HG03354 (cell line): ENCODE data around the gene F8.

Source experiments
- ATAC-seq: cut with Tn5 transposase; IDR thresholded peaks from one replicate; pipeline ENCODE4 v1.9.1; 2021; ENCODE audit warnings: mild to moderate bottlenecking; ENCODE audit not compliant: unreplicated experiment, poor library complexity, severe bottlenecking

Gene F8

DNA sequence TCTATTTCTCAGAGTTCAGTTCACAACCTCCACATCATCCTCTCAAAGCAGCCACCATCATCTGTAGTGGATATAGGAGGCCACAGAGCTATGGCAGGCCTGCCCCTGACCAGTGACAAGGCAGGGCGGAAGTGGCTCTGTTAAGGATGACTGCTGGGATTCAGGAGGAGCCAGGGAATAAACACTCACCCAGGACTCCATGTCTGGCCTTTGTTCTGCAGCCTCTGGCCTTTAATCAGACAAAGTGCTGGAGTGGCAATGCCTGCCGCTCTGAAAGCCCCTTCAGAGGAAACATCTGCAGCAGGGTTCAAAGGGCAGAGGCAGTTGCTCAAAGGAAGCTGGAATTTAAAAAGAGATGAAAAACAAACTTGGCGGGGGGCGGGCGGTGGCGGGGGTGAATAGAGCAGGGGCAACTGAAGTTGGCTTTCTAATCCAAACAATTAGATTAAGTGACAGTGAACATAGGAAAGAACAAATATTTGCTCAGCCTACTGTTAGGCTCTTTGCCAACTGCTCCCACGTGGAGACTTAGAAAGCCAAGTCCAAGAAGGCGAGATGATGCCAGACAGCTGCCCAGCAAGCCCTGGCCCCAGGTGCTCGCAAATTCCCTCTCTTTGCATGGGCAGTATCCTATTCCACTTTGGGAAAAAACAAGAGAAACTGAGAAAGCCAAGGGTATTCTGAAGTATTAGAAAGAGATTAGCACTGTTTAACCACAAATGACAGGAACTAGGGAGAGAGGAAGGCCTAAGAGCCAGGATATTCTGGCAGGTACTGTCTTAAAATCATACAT lies 222.8 kb downstream of the F8 start:
- no peak for ATAC-seq

DNA sequence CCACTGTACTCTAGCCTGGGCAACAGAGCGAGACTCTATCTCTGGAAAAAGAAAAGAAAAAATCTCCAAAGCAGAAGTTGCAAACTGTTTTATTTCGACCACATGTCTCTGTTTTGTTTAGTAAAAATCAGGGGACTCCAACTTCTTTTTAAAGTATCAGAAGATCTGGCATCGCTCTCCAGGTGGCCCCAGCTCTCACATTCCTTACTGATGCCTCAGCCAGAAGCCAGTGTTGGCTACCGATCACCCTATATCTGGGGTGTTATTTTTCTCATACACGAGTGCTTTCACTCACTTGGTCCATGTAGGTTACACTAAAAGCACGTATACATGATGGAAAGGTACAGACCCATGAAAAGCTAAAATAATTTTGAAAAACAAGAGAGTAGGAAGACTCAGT lies 225.5 kb downstream of the F8 start:
- no peak for ATAC-seq

DNA sequence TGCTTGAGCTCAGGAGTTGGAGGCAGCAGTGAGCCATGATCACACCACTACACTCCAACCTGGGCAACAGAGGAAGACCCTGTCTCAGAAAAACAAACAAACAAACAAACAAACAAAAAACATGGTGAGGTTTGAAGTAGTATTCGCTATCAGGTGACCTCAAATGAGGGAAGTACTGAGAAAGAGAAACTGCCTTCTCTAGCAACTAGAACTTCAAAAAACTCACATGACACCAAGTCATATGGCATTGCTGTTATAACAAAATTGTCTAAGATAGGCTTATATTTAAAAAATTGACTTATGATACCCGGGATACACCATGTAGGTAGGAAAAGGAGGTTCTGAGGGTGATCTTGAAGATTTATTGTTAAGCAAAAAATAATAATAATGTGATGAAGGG lies 227.5 kb downstream of the F8 start:
- no peak for ATAC-seq

DNA sequence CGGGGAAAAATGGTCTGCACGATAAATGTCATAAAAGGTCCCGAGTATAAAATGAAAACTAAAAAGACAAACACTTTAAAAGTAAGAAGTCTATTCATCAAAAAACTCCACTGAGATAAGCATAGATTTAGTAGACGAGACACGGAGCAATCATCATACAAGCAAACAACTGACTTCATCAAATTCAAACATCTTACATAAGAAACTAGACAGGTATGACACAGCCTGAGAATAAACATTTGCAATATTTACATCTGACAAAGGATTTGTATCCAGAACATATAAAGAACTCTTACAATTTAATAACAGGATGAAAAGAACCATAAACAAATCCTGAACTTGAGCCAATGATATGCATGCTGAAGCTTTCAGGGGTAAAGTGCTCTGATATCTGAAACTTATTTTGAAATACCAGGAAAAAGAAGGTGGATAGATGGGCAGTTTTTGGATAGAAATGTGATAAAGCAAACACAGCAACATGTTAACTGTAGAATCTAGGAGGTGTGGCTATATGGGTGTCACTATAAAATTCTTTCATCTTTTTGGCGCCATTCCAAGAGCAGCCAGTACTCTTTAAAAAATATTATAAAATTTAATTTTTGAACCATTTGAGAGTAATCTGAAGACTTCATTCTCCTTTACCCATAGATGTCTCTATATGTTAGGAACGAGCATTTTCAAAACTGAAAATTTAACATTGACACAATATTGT lies 229.3 kb downstream of the F8 start:
- ATAC-seq = no peak

DNA sequence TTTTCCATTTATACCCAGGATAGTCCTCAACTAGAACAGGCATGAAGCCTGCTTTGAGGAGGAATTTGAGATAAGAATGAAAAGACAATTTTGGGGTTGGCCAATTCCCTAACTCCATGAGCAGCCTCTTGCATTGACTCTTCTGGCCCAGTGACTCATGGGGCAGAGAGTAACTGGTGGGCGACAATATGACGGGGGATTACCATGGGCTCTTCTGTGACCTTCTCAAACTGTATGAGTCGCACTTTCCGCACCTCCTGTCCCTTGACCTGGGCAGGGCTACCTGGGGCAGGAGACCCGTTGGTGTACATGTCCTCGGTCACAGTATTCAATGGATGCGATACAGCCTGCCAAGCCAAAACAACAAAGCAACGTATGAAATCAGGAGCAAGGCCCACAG lies 230.6 kb downstream of the F8 start:
- ATAC-seq = no peak

DNA sequence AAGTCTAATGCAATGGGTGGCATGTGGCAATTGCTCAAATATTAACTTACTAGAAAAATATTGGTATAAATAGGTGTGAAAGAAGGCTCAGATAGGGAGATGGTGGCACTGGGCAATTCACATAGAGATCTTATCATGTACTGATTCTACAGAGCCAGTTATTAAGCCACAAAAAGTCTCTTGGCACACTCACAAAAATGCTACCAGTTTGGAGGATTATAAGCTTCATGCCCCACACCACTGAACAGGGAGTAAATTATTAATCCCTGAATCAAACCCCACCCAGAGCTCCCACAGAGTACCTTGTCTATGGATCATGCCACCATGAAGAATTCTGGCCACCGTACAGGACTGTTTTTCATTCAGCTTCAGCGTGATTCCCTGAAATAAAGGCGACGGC lies 231.1 kb downstream of the F8 start:
- ATAC-seq = no peak
